ENCODE data around the gene RBBP8NL.
A peak's percentile ranks its signal among the peaks of the same experiment; 100 is the strongest.

Gene RBBP8NL

DNA sequence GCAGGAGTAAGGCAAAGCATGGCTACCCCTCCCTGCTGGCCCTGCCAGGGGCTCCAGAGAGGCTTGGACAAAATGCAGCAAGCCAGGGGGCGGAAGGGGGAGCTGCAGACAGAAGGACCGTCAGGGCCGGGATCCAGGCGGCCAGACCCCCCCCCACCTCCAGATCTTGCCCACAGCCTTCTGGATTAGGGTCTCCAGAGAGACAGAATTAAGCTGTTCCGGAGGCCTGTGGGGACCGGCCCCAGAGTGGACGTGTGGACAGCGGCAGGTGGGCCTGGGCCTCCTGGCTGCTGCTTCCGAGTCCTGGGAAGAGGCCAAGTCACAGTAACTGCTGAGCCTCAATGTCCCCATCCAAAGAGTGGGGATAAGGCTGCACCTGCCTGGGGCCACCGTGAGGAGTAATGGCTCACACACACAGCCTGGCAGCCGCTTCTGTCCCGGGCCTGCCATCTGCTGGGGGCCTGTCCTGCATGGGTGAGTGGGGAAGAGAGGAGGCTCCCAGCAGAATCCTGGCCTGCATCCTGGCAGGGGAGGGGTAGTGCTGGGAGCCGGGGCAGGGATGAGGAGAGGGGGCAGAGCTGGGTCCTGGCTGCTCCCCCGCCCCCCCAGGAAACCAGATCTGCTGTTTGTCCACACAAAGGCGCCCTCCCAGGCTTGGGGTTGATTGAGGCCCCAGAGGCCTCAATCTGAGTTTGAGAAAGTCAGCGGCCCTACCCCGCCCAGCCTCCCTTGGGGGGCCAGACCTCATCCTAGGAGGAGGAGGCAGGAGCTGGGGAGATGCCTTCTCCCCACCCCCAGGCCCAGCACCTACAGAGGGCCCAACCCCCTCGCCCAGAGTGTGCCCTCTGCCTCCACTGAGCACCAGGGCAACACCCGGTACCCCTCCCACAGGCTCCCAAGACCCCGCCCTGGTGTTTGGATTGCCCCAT, 64.1 kb downstream of the RBBP8NL start:
- Histone ChIP-seq H3K27ac (ENCODE audit: low read length) (peak overlapping the region; percentile 87), H3K4me1 (ENCODE audit: control insufficient read depth, insufficient read depth, low read length) (peaks cover 88% of the 10 kb centered on the region), H3K4me3 (ENCODE audit: low read length in 2 of 2) (peak overlapping the region; percentile 19 to 83), H3K36me3 (ENCODE audit: control insufficient read depth in 2 of 2, insufficient read depth in 2 of 2, low read length in 2 of 2) (peaks cover 4% of the 10 kb centered on the region in 2 donors), H3K9me3 (ENCODE audit: control insufficient read depth in 2 of 2, low read length in 2 of 2) (no peaks in the 10 kb centered on the region), H3K9ac (ENCODE audit: low read length in 2 of 2) (peak overlapping the region in 1 of 2 donors; percentile 33), H3K27me3 (ENCODE audit: control insufficient read depth in 1 of 2, insufficient read depth in 2 of 2, low read length in 2 of 2) (no peaks in the 10 kb centered on the region)

DNA sequence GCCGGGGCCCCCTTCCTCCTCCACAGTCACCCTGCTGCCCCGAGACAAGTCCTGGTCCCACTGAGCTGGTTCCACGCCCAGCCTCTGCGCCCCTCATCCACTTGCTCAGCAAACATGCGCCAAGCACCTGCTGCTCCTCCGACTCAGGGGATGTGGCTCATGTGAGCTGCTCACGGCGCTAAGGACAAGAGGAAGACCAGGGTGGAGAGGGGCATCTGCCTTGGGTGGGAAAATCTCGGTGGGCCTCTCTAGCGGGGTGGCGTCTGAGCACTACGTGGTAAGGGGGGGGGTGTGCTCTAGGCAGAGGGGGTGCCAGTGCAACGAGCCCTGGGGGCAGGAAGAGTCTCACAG, 64.8 kb downstream of the RBBP8NL start:
- peak overlapping the region; percentile 19 to 44 for H3K4me3 ChIP-seq (ENCODE audit: low read length in 2 of 2)
- peak overlapping the region in 1 of 2 donors; percentile 33 for H3K9ac ChIP-seq (ENCODE audit: low read length in 2 of 2)
- H3K27me3 ChIP-seq (ENCODE audit: control insufficient read depth in 1 of 2, insufficient read depth in 2 of 2, low read length in 2 of 2), result no peaks in the 10 kb centered on the region
- H3K9me3 ChIP-seq (ENCODE audit: control insufficient read depth in 2 of 2, low read length in 2 of 2), result no peaks in the 10 kb centered on the region
- peak overlapping the region; percentile 87 for H3K27ac ChIP-seq (ENCODE audit: low read length)
- H3K36me3 ChIP-seq (ENCODE audit: control insufficient read depth in 2 of 2, insufficient read depth in 2 of 2, low read length in 2 of 2), result peaks cover 4% of the 10 kb centered on the region in 2 donors
- H3K4me1 ChIP-seq (ENCODE audit: control insufficient read depth, insufficient read depth, low read length), result peaks cover 88% of the 10 kb centered on the region

DNA sequence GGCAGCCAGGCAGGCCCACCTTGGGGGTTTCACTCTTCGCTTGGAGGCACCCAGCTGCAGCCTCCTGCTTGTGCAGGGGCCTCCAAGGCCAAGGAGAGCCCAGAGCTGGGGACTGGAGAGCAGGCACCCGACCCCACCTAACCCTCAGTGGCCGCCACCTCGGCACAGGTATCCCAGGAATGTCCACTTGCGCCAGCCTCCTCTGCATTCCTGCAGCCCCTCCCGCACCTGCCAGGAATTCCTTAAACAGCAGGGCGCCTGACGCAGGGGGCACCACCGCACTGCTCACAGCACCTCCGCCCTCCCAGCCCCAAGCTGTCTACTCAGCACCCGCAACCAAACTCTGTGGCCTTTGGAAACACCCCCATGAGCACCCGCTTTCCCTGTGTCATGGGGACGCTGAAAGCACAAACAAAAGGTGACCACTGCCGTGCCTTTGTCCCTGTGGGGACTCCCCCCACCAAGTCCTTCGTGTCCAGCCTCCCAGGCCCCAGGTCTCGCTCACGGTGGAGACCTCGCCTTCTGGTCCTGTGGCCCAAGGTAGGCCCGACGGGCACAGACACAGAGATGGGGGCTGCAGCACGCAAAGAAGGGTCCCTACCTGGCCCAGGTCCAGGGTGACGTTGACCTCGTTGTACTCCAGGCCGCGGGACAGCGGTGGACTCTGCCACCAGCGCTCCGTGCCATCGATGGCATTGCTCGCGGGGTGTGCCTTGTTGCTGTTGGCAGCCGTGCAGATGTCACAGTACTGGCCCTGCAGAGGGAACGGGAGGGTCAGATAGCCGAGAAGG, 65.3 kb downstream of the RBBP8NL start:
- Histone ChIP-seq H3K4me3 (ENCODE audit: low read length in 2 of 2) (peak overlapping the region in 1 of 2 donors; percentile 44), H3K27ac (ENCODE audit: low read length) (peak overlapping the region; percentile 87), H3K9me3 (ENCODE audit: control insufficient read depth in 2 of 2, low read length in 2 of 2) (no peaks in the 10 kb centered on the region)

DNA sequence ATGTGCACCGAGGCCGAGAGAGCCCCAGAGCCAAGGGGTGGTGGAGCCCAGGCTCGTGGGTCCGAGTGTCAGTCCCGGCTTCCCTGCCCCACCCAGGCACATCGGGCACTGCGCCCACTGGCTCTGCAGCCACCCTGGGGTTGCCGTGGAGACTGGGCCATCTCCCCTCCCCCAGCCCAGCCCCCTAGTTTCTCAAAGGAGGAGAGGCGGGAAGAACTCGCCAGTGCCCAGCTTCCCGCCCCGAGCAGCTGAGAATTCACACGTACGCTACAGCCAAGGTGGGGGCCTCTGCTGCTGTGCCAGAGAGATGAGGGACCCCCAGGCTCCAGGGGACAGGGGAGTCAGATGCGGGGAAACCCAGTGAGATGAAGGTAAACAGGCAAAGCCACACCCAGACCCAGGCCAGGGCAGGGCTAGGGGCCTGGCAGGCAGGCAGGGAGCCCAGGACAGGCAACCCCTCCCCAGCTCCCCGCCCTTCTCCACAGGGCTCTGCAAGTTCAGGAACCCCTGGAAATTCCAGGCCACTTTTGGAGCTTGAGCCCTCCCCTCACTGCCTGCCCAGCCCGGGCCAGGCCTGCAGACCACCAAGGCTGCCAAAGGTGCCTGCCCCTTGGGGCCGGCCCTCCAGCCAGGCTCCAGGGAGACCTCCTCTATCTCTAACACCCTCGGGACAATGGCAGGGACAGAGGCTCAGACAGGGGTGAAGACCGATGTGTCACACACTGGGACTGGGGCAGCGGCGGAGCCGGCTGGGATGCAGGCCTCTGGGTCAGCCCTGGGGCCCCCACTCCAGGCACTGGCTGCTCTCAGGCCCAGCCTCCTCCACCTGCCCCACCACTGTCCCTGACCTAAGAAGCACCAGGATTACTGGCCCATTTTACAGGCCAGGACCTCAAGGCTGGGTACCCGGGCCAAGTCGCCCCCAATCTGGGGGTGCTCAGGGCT, 66.2 kb downstream of the RBBP8NL start:
- Histone ChIP-seq H3K36me3 (ENCODE audit: control insufficient read depth in 2 of 2, insufficient read depth in 2 of 2, low read length in 2 of 2) (peaks cover 4% of the 10 kb centered on the region in 2 donors), H3K4me1 (ENCODE audit: control insufficient read depth, insufficient read depth, low read length) (peaks cover 96% of the 10 kb centered on the region), H3K27ac (ENCODE audit: low read length) (peak overlapping the region; percentile 87), H3K9ac (ENCODE audit: low read length in 2 of 2) (peak overlapping the region in 1 of 2 donors; percentile 15), H3K27me3 (ENCODE audit: control insufficient read depth in 1 of 2, insufficient read depth in 2 of 2, low read length in 2 of 2) (no peaks in the 10 kb centered on the region), H3K4me3 (ENCODE audit: low read length in 2 of 2) (peak overlapping the region in 1 of 2 donors; percentile 35), H3K9me3 (ENCODE audit: control insufficient read depth in 2 of 2, low read length in 2 of 2) (no peaks in the 10 kb centered on the region)

More for the DNA sequence above, 65.3 kb downstream of the RBBP8NL start:
- no peaks in the 10 kb centered on the region for H3K27me3 ChIP-seq (ENCODE audit: control insufficient read depth in 1 of 2, insufficient read depth in 2 of 2, low read length in 2 of 2)
- peaks cover 4% of the 10 kb centered on the region in 2 donors for H3K36me3 ChIP-seq (ENCODE audit: control insufficient read depth in 2 of 2, insufficient read depth in 2 of 2, low read length in 2 of 2)
- H3K9ac ChIP-seq (ENCODE audit: low read length in 2 of 2), result no peak overlapping the region
- peaks cover 90% of the 10 kb centered on the region for H3K4me1 ChIP-seq (ENCODE audit: control insufficient read depth, insufficient read depth, low read length)

Data from stomach smooth muscle (tissue), 2 donors.